WERI-Rb-1 (cell line): ENCODE measurements around the gene PNPLA1.

Source experiments
- DNase-seq: peaks from one replicate; pipeline ENCODE4 v3.0.0-alpha.2; 2020
- H3K27ac ChIP-seq: fragments of 250-450 bp; sonication (Bioruptor Pico); 2 replicates; pipeline ENCODE4 v1.5.1; 2020; ENCODE audit warnings: mild to moderate bottlenecking, moderate library complexity
- H3K27me3 ChIP-seq: fragments of 250-450 bp; sonication (Bioruptor Pico); 2 replicates; pipeline ENCODE4 v1.5.1; 2021; ENCODE audit warnings: mild to moderate bottlenecking, low read depth, moderate library complexity; ENCODE audit not compliant: insufficient read depth, severe bottlenecking
- H3K36me3 ChIP-seq: fragments of 250-450 bp; sonication (Bioruptor Pico); 2 replicates; pipeline ENCODE4 v1.5.1; 2020; ENCODE audit warnings: mild to moderate bottlenecking, moderate library complexity
- H3K4me3 ChIP-seq: 2 replicates; pipeline ENCODE4 v1.5.1; 2011; ENCODE audit warnings: low read depth, mild to moderate bottlenecking, control low read depth, low read length
- H3K9me3 ChIP-seq: fragments of 250-450 bp; sonication (Bioruptor Pico); 2 replicates; pipeline ENCODE4 v1.5.1; 2021; ENCODE audit warnings: mild to moderate bottlenecking, moderate library complexity; ENCODE audit not compliant: severe bottlenecking
- CTCF ChIP-seq: IDR thresholded peaks from 2 replicates; pipeline ENCODE4 v1.5.1; 2011; ENCODE audit warnings: low read depth, mild to moderate bottlenecking, control low read depth, inconsistent platforms, low read length

The PNPLA1 gene

GRCh38 chr6:36247693-36248092, 22.2 kb upstream of the PNPLA1 start:
- no peak for DNase-seq
- H3K27ac ChIP-seq: no peak overlapping the region
- H3K36me3 ChIP-seq: no peaks in the 10 kb centered on the region
- no peaks in the 10 kb centered on the region for H3K9me3 ChIP-seq
- H3K4me3 ChIP-seq: no peak overlapping the region
- TF ChIP-seq CTCF: no peak
- H3K27me3 ChIP-seq: no peaks in the 10 kb centered on the region

GRCh38 chr6:36248980-36249379, 20.9 kb upstream of the PNPLA1 start:
- H3K4me3 ChIP-seq: no peak overlapping the region
- peak; percentile 30; the same call in 1 of the 2 replicates for TF ChIP-seq CTCF
- H3K9me3 ChIP-seq: no peaks in the 10 kb centered on the region
- DNase-seq: no peak
- no peak overlapping the region for H3K27ac ChIP-seq
- H3K27me3 ChIP-seq: no peaks in the 10 kb centered on the region
- no peaks in the 10 kb centered on the region for H3K36me3 ChIP-seq

GRCh38 chr6:36249536-36249935, 20.3 kb upstream of the PNPLA1 start:
- no peak for DNase-seq
- H3K4me3 ChIP-seq: no peak overlapping the region
- TF ChIP-seq CTCF: no peak
- no peaks in the 10 kb centered on the region for H3K36me3 ChIP-seq
- H3K9me3 ChIP-seq: no peaks in the 10 kb centered on the region
- H3K27me3 ChIP-seq: no peaks in the 10 kb centered on the region
- no peak overlapping the region for H3K27ac ChIP-seq

GRCh38 chr6:36252005-36252404, 17.9 kb upstream of the PNPLA1 start:
- Histone ChIP-seq H3K27me3 (no peaks in the 10 kb centered on the region), H3K9me3 (peaks cover 2% of the 10 kb centered on the region), H3K36me3 (no peaks in the 10 kb centered on the region), H3K27ac (no peak overlapping the region), H3K4me3 (no peak overlapping the region)
- no peak for TF ChIP-seq CTCF
- no peak for DNase-seq

- Histone ChIP-seq H3K4me3 (no peak overlapping the region), H3K9me3 (peaks cover 5% of the 10 kb centered on the region), H3K36me3 (no peaks in the 10 kb centered on the region), H3K27ac (no peak overlapping the region), H3K27me3 (no peaks in the 10 kb centered on the region)
- no peak for TF ChIP-seq CTCF
- DNase-seq: no peak
These were observed 6.4 kb upstream of the PNPLA1 start for GRCh38 chr6:36263390-36264000.

- no peak for TF ChIP-seq CTCF
- no peaks in the 10 kb centered on the region for H3K27me3 ChIP-seq
- H3K9me3 ChIP-seq: peaks cover 5% of the 10 kb centered on the region
- no peak for DNase-seq
- no peak overlapping the region for H3K27ac ChIP-seq
- H3K36me3 ChIP-seq: no peaks in the 10 kb centered on the region
- H3K4me3 ChIP-seq: no peak overlapping the region
These were observed 4.1 kb upstream of the PNPLA1 start for GRCh38 chr6:36265744-36266143.
